Activated T-cell treated with anti-CD3 and anti-CD28 coated beads, Interleukin-2, amount 50 U/mL, for 48 hours (primary cell): ENCODE measurements around the gene TPP2.

Source experiments
- DNase-seq, 2 experiments: peaks; one replicate each; pipeline ENCODE4 v3.0.0-alpha.2; 2020

Gene TPP2

DNA sequence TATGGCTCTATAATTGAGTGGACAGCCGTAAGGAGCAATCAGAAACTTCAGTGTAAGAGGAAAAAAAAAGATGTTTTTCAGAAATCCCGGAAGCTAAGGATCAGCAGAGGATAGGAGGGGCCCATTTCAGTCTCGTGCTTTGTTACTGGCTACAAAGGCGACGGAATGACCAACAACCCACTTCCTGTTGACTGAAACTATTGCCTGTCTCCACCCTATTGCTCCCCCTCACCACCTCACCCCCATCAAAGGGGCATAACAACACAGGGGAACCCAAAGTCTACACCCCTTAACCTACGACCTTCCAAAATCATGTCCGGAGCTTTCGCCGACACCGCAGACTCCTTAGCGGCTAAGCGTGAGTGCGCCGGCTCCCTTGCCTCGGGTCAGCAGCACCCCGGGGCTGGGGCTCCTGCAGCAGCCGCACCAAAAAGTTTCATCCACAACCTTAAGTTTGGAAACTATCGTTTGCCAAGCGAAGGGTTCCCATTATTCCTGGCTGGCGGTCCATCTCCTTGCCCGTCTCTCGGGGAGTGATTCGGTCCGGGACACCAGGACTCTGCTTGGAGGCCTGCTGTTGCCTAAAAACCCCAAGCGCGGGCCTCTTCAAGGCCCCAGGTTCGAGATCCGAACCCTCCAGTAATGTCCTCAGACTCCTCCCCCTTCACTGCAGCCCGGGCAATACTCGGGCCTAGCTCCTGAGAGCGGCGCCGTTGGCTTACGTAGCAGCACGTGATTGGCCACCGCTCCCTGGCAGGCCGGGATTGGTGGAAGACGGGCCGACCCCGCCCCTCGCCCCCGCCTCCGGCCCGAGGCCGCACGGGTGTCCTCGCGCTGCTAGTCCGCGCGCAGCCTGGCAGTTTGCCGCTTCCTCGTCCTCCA, at the start of gene TPP2:
Gene TPP2 (plus strand): TSS at position 840 of the 882 bp plus-strand sequence. CDS start 53 bp downstream, outside the sequence.
- peak; percentile 98 to 99 for DNase-seq

DNA sequence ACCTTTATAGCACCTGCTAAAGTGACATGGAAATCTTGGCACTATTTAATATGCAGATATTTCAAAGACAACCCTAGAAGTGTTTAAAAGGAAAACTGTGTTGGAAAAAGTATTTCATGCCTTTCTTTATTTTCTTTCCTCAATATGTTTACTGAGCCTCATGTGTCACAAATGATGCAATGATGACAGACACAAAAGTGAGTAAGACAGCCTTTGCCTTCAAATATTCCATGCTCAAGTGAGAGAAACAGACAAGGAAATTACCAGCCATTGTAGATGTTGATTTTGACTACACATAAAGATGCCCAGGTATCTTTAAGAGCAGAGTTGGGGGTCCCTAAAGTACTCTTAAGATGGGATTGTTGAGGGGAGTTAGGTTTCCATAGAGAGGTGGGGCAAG, 48.0 kb upstream of the TPP2 start:
- DNase-seq, result no peak

DNA sequence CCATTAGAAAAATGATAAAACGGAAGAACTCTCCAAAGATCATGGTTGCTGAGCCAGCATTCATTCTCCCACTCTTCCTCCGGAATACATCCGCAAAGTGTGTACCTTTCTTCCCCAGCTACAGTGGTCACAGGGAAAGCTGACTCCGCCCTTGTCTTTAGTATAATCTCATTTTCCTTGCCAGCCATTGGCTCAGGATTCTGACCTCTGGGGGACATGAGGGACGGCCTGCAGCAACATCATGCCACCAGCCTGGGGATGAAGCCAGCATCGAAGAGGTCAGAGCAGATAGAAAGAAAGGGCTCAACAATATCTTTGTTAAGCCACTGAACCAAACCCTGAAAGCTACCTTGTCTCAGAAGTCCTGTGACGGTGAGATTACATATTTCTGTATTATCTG, 46.3 kb upstream of the TPP2 start:
- no peak for DNase-seq

DNA sequence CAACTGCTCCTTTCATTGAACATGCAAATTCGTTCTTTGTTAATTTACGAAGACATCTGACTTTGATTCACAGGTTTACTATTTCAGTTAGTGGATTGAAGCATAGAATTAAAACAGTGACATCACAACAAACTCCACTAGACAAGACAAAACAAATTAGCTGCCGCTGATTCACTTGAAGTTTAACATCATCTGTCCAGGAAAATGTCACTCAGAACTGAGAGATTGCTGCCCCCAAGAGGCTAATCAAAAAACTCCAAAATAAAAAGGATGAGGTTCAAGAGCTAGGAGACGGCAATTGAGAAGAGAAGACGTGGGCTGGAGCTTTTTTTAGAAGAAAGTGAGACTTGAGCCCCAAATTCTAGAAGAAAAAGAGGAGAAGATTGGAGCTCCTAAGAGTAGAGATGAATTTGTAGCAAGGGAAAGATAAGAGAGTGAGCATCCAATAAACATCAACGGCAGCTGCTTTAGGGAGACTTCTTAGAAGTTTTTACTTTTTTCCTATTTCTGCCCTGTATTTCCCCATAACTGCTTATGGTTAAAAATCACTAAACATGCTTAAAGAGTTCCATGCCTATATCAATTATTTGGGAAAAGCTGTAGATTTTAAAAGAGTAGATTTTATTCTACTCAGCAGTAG, 40.8 kb upstream of the TPP2 start:
- no peak for DNase-seq

DNA sequence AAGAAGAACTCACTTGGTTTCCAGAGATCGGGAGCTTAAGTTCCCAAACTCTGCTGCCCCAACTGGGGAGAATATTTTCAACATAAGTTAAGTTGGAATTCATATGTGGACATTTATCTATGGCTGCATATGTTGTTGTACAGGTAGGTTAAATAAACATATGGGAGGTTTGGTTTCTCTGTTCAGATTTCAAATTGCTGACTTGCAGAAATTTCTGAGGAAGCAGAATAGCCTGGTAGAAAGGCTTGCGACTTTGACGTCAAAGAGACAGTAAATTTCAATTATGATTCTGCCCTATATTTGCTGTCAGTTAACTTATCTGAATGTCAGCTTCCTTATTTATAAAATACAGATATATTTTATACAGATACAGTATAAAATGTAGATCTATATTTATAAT, 40.0 kb upstream of the TPP2 start:
- DNase-seq, result no peak

DNA sequence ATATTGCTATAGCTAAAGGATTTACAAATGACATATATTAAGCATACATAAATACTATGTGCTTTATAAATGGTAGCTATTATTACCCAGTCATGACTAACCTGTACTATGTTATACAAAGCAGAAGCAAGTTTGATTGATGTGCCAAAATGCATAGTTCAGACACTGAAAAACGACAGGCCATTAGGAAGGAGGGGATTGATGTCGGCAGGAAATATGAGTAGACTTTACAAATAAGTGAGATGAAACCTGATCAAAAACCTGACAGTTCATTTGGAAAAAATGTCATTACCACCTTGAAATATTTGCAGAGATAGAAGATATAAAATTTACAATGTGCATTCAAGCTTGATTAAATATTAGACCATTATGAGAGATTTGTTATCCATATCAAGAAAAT, 38.8 kb upstream of the TPP2 start:
- no peak for DNase-seq

DNA sequence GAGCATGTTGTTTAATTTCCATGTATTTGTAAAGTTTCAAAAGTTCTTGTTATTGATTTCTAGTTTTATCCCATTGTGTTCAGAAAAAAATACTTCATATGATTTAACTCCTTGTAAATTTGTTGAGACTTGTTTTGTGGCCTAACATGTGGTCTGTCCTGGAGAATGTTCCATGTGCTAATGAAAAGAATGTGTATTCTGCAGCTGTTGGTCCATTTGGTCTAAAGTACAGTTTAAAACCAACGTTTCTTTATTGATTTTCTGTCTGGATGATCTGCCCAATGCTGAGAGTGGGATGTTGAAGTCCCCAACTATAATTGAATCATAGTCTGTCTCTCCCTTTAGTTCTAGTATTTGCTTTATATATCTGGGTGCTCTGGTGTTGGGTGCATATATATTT, 34.9 kb upstream of the TPP2 start:
- no peak for DNase-seq

DNA sequence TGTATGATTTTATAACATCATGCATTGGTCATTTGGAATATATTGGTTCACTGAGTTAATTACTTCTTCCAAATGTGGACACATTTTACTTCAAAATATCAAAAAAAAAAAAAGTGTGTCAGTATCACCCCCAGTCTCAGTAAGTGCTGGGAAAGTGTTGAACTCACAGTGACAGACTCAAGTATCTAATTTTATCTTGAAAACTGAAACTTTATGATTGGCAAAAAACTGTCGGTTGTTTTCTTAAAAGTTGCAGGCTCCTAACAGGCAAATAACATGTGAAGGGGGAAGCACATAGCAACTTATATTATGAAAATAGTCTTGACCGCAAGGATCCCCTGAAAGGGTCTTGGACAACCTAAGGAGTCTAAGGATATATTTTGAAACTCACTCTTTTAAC, 33.5 kb upstream of the TPP2 start:
- DNase-seq, result no peak

DNA sequence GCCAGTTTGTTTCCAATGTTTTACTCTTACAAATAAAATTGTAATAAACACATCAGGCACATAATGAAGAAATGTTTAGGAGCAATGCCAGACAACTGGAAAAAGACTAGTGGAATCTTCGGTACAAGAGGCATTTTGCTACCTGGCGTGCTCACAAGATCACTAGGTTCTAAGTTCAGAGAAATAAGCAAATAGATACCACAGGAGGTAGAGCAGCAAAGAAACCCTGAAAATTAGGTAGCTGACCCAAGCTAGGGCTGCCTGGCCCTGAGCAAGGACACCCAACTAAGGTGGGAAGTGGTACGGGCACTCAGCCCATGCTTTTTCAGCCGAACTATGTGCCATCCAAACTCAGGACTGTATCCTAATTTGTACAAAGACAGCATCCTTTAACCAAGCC, 32.2 kb upstream of the TPP2 start:
- no peak for DNase-seq

DNA sequence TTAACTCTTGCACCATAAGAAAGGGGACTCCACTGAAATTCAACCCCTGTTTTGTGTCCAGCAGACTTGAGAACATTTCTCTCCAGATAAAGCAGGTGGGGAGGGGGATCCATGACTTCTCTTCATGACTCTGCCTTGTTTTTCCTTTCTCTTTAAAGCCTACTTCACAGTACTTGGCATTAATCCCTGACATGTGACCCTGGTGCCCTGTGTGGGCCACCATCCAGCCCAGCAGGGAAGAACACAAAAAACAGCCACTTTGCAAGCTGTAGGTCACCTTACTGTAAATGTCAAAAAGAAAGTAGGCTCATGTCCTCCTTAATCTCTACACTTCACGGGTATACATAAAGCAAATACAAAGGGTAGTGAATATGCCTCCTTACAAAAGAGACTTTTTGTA, 30.3 kb upstream of the TPP2 start:
- DNase-seq, result no peak

DNA sequence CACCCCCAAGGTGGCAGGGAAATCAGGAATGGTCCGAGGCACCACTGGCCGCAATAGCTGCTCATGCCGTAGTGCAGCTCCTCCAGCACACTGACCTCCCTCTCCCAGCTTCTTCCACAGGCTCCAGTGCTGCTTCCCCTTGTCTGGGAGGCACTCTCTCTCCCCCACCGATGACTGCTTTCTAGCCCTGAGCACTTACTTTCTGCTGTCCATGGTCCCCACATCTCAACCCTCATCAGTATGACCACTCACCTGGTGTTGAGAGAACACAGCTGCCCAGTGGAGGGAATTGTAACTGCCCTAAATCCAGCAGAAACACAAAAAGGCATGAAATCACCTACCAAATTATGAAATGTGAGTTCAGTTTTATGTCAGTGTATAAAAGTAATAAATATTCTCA, 28.9 kb upstream of the TPP2 start:
- no peak for DNase-seq

DNA sequence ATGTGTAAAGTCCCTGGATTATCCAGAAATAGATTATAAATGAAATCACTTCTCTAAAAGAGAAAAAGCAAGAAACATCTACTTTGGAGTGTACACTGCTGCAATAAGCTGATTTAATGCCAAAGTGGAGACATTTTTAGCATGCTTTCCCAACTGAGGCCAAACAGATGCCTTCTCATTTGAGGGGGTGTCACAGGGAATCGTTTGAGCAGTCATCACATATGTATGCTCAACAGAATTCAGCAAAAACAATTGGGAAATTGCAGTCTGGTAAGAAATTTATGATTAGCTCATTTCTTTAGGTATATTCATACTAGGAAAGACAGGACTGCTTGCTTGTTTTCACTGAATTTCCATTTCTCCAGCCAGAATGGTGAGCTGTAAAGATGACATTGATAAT, 27.3 kb upstream of the TPP2 start:
- no peak for DNase-seq

DNA sequence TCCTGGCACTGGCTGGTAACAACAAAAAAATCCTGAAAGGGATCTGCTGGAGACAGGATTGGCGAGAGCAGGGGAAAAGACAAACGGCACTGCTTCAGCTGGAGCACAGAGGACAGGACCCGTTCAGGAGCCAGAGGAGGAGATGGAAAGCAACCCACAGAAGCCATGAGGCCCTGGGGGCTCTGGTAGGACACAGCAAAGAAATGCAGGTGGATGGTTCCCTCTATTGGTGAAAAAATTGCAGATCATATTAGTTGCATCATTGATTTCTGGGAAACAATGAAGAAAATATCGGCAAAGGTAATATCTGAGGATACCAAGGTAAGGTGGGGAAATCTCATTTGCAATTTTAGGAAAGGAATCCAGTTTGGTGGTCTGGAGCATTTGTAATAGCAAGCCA, 25.7 kb upstream of the TPP2 start:
- no peak for DNase-seq

DNA sequence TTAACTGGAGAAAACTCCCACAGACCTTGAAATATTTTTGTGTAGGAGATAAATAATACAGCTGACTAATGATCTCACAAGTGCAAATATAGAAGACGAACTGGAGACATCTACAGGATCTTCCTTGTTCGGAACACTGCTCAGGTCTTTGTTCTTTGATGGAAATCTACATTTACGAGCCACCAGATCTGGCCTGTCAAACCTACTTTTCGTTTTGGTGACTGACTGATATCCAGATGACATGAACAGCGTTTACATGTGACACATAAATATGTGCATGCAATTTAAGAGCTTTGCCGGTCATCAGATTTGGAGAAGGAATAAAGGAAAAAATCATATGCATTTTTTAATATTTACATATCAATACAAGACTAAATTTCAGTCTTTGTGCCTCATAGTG, 24.5 kb upstream of the TPP2 start:
- DNase-seq, result no peak

DNA sequence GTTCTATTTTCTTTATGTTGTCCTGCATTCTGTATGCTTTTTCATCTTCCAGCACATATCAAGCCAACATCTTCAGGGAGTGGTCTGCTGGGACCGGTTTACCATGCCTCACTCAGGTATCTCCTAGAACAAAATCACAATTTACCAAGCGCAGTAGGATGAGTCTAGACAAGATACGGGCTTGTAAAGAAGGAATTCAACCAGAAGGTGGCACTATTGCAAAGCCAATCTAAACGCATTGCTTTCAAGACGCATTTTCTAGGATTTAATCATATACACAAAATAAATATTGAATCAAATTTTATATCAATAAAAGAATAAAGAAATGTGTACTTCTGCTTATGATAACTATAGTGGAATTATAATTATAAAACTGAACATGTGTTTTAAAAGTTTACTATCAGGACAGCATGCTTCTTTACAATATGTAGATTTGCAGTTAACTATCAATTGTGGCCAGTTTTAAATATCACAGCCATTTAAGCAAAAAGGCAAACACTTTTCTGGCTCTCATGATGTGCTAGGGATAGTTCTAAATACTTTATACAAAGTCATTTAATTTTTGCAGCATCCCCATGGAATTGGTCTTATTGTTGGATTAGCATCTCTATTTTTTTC, 16.1 kb upstream of the TPP2 start:
- DNase-seq, result no peak

DNA sequence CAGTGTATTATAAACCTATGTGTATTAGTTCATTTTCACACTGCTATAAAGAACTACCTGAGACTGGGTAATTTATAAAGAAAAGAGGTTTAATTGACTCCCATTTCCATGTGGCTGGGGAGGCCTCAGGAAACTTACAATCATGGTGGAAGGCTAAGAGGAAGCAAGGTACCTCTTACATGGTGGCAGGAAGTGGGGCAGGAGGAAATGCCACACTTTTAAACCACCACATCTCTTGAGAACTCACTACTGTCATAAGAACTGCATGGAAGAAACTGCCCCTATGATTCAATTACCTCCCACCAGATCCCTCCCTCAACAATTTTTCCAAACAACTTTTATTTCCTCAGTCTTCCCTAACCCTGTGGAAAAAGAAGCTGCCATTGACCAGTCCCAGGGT, 14.5 kb upstream of the TPP2 start:
- DNase-seq, result no peak

DNA sequence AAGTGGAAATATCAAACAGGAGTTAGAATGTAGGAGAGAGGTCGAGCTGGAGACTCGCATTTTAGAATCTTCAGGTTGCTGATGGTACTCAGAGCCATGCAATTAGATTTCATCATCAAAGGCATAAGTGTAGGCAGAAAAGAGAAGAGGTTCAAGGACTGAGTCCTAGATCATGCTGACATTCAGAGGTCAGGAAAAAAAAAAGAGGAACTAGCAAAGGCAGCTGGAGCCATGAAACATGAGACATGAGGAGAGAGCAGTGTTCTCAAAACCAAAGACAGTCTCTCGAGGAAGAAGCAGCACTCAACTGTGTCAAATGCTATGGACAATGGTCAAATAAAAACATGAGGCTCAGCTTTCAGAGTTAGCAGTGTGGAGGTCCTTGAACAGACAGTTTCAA, 12.4 kb upstream of the TPP2 start:
- DNase-seq, result no peak

DNA sequence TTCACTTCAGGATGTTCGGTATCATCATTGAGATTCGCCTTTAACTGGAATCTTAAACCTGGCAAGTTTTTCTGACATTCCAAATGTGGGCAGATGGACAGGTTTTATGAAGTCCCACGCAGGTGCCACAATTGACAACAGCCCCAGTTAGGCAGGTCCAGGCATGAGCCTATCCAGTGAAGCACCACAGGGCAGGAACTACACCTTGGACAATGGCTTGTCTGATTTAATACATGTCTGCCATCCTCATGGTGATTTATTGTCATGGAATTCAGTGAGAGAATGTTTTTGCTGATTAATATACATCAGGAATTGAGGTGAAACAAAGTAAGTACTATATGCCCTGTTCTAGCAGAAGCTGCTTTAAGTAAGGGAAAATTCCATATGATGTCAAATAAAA, 10.2 kb upstream of the TPP2 start:
- DNase-seq, result no peak

DNA sequence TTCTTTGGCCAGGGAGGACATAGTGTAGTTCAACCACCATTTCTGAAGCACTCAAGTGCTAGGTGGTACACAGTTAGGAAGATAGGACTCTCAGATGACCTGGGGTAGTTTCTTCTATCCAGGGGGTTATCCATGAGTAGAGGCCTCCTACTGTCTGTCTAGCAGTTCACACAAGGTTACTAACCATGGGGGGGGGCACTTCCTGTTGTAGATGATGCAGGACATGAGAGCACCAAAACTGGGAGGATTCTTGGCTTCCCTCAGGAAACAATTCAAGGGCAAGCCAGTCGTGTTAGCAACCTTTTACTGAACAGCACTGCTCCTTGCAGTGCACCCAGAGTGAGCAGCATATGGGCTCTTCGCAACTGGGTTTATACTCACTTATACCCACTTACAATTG, 8.9 kb upstream of the TPP2 start:
- DNase-seq, result no peak

DNA sequence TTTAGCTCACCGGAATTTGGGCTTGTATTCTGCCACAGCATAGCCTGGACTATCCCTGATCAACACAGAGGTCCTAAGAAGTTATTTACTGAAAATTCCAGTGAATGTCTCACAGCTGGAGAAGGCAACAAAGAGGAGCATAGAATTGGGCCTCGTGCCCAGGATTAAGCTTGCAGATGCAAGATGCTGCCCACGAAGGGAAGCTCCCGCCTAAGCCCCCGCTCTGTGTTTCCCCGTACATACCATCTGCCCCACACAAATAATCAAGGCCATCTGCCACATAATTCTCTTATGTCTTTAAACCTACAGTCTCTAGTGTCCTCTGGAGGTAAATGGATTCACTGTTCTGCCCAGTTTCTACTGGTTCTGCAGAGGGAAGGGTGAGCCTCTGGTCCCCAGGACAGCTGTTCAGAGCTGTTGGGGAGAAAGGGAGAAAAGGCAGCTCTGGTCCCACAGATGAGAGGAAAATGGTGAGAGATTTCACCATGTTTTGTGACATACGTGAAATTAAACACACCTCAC, 7.4 kb upstream of the TPP2 start:
- DNase-seq, result no peak

DNA sequence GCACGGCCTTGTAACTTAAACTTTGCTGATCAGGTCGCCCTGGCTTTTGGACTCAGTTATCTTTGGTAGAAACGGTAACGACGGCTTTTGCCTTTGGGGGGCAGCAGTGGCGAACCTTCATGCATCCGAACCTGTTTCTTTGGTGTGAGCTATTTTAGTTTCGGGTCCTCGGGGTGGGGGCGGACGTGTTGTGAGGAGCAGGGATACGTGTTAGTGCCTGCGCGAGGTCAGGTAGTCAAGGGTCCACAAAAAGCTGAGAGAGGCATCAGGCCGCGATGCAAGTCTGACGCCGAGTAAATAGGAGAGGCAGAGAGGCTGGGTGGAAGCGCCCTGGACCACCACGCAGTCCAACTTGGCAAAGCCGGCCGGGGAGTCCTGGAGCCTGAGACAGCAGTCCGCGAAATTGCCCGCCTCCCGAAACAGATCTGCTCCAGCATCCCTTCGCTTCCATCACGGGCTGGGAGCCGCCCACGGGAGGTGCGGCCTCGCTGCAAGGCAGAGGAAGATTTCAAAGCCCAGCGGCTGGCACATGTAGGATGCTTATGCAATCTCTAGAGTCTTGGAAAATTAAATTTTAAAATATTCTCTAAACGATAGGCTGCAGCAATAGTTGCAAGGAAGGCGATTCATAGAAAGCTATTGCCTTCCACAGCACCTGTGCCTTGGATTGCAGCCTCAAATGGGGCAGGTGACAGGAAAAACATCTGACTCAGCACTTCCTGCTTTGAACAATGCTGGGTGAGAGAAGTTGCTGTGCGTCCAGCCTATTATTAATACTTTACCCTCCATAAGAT, 4.6 kb upstream of the TPP2 start:
- DNase-seq, result peak; percentile 87 to 88

DNA sequence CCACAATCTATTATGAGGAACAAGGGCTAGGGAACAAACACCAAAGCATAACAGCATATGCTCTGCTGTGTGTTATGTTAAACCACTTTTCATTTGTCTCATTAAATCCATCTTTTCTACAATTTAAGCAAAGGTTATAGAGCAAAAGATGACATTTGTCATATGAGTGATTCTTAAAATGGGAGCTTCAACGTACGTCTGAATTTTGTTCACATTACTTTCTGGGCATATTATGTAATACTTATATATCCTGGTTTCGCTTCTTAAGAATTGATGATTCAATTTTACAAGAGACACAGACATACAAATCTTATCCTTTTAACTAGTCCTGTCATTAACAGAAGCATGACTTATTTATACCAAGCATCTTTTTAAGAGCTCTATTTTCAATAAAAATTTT, 3.3 kb upstream of the TPP2 start:
- DNase-seq, result no peak
